HepG2 (cell line): ENCODE measurements around the gene MEIOC. TPM values are rescaled to one million over a fixed set of nuclear protein-coding genes. Genes with fewer than 3 reads are reported as not detected.

Experiments used
- AKAP8 ChIP-seq: sonication (generic); formaldehyde crosslinking; IDR thresholded peaks from 2 replicates; pipeline ENCODE4 v1.5.1; 2020; ENCODE audit warnings: mild to moderate bottlenecking, missing genetic modification reagents
- ELF1 ChIP-seq: sonication (generic); formaldehyde crosslinking; IDR thresholded peaks from 2 replicates; pipeline ENCODE4 v1.4.0; 2020; ENCODE audit warnings: missing genetic modification reagents
- HNF1A ChIP-seq, 2 experiments: sonication (generic) in 1 of 2; formaldehyde crosslinking in 1 of 2; IDR thresholded peaks; 2 replicates each; pipeline versions ENCODE4 v1.4.0 to v1.6.1; 2016 to 2020; ENCODE audit warnings: borderline replicate concordance in 1 of 2, low read depth in 1 of 2, mild to moderate bottlenecking in 1 of 2, missing genetic modification reagents in 1 of 2
- MEIS2 ChIP-seq: sonication (generic); formaldehyde crosslinking; IDR thresholded peaks from 2 replicates; pipeline ENCODE4 v1.9.0; 2021; ENCODE audit warnings: mild to moderate bottlenecking, missing genetic modification reagents
- MTA1 ChIP-seq: sonication (generic); formaldehyde crosslinking; IDR thresholded peaks from 2 replicates; pipeline ENCODE4 v1.4.0; 2020; ENCODE audit warnings: missing genetic modification reagents, mild to moderate bottlenecking, borderline replicate concordance
- MTA3 ChIP-seq: sonication (generic); formaldehyde crosslinking; IDR thresholded peaks from 2 replicates; pipeline ENCODE4 v1.4.0; 2020; ENCODE audit warnings: missing genetic modification reagents
- SALL2 ChIP-seq: sonication (generic); formaldehyde crosslinking; IDR thresholded peaks from 2 replicates; pipeline ENCODE4 v1.8.1; 2023; ENCODE audit warnings: mild to moderate bottlenecking, missing genetic modification reagents, inconsistent platforms
- SMC3 ChIP-seq: IDR thresholded peaks from 2 replicates; pipeline ENCODE4 v1.6.1; 2011; ENCODE audit warnings: low read length, improper control_type of control experiment
- SRF ChIP-seq: IDR thresholded peaks from 2 replicates; pipeline ENCODE4 v1.6.1; 2011; ENCODE audit warnings: mild to moderate bottlenecking, low read depth, low read length, moderate library complexity
- SRSF1 ChIP-seq: fragments of 200-400 bp; formaldehyde crosslinking; optimal IDR thresholded peaks from 2 replicates; pipeline ENCODE3; 2017; ENCODE audit warnings: mild to moderate bottlenecking, low read depth, low read length, moderate library complexity
- ZBTB44 ChIP-seq: sonication (generic); formaldehyde crosslinking; IDR thresholded peaks from 2 replicates; pipeline ENCODE4 v1.4.0; 2020; ENCODE audit warnings: missing genetic modification reagents
- ZMYM4 ChIP-seq: sonication (generic); formaldehyde crosslinking; IDR thresholded peaks from 2 replicates; pipeline ENCODE4 v1.8.1; 2023; ENCODE audit warnings: mild to moderate bottlenecking, missing genetic modification reagents
- ZNF34 ChIP-seq: sonication (generic); formaldehyde crosslinking; IDR thresholded peaks from 2 replicates; pipeline ENCODE4 v1.4.0; 2020; ENCODE audit warnings: mild to moderate bottlenecking, missing genetic modification reagents, borderline replicate concordance
- ZNF44 ChIP-seq: sonication (generic); formaldehyde crosslinking; IDR thresholded peaks from 2 replicates; pipeline ENCODE4 v1.5.1; 2020; ENCODE audit warnings: mild to moderate bottlenecking, missing genetic modification reagents
- ZNF503 ChIP-seq: sonication (generic); formaldehyde crosslinking; IDR thresholded peaks from 2 replicates; pipeline ENCODE4 v1.4.0; 2020; ENCODE audit warnings: missing genetic modification reagents
- ZNF790 ChIP-seq: sonication (generic); formaldehyde crosslinking; IDR thresholded peaks from 2 replicates; pipeline ENCODE4 v1.8.0; 2022; ENCODE audit warnings: missing genetic modification reagents, mild to moderate bottlenecking, borderline replicate concordance
- polyA plus RNA-seq, 8 experiments: library from polyadenylated mRNA; depleted of rRNA in 3 of 8; stranded (reverse) in 7 of 8; unstranded in 1 of 8; fragments of >200 nt; fragmentation: Illumina TruSeq in 4 of 8; extraction: Trizol in 4 of 8; gene quantifications; 2 replicates each; pipeline versions ENCODE4 v1.2.1 to v1.2.3, GENCODE V29; 2011 to 2016; ENCODE audit warnings: low read depth in 4 of 8, missing spikeins in 1 of 8, mixed read lengths in 1 of 8; ENCODE audit not compliant: insufficient read depth in 1 of 8
- total RNA-seq, 5 experiments: library from RNA; depleted of rRNA; stranded (reverse); fragments of >200 nt; fragmentation: Illumina TruSeq; extraction: Trizol; gene quantifications; 2 replicates each; pipeline ENCODE4 v1.2.3, GENCODE V29; 2016; ENCODE audit warnings: low read depth in 1 of 5
- TF ChIP-seq, protein P1 (sequence below): sonication (generic); formaldehyde crosslinking; IDR thresholded peaks from 2 replicates; pipeline ENCODE4 v1.4.0; 2020; ENCODE audit warnings: missing genetic modification reagents

The MEIOC gene
- total and polyA plus RNA-seq, 2 of the 13 experiments (the other 11 are each of a cell fraction or from before 2014, with no cell fraction given): 0.04 to 0.15 TPM

GRCh38 chr17:44708401-44709263 is 52.4 kb downstream of the MEIOC start, which contains the start of gene DBF4B (continued):
- TF ChIP-seq ZNF503 (CRISPR knock-in tag) (peak; percentile 13; the same call in 1 of the 2 replicates), ZNF44 (CRISPR knock-in tag) (no peak), MTA3 (no peak), MEIS2 (CRISPR knock-in tag) (peak; percentile 19; the same call in 1 of the 2 replicates), ZBTB44 (CRISPR knock-in tag) (peak; percentile 23; the same call in 1 of the 2 replicates), ZNF790 (CRISPR knock-in tag) (no peak), AKAP8 (CRISPR knock-in tag) (no peak), ZMYM4 (peak; percentile 91), SALL2 (CRISPR knock-in tag) (no peak; the same call in none of the 2 replicates), HNF1A (IDR thresholded peaks at IDR 0.05; ENCODE audit: low read depth) (no peak), HNF1A (CRISPR knock-in tag; IDR thresholded peaks at IDR 0.05; ENCODE audit: borderline replicate concordance) (no peak; the same call in 1 of the 2 replicates), MTA1 (CRISPR knock-in tag) (peak; percentile 40; the same call in 1 of the 2 replicates), ELF1 (CRISPR knock-in tag) (peak; percentile 81), SMC3 (no peak), SRSF1 (peak; percentile 46), ZNF34 (CRISPR knock-in tag) (no peak), SRF (no peak)
- TF ChIP-seq, protein P1, sequence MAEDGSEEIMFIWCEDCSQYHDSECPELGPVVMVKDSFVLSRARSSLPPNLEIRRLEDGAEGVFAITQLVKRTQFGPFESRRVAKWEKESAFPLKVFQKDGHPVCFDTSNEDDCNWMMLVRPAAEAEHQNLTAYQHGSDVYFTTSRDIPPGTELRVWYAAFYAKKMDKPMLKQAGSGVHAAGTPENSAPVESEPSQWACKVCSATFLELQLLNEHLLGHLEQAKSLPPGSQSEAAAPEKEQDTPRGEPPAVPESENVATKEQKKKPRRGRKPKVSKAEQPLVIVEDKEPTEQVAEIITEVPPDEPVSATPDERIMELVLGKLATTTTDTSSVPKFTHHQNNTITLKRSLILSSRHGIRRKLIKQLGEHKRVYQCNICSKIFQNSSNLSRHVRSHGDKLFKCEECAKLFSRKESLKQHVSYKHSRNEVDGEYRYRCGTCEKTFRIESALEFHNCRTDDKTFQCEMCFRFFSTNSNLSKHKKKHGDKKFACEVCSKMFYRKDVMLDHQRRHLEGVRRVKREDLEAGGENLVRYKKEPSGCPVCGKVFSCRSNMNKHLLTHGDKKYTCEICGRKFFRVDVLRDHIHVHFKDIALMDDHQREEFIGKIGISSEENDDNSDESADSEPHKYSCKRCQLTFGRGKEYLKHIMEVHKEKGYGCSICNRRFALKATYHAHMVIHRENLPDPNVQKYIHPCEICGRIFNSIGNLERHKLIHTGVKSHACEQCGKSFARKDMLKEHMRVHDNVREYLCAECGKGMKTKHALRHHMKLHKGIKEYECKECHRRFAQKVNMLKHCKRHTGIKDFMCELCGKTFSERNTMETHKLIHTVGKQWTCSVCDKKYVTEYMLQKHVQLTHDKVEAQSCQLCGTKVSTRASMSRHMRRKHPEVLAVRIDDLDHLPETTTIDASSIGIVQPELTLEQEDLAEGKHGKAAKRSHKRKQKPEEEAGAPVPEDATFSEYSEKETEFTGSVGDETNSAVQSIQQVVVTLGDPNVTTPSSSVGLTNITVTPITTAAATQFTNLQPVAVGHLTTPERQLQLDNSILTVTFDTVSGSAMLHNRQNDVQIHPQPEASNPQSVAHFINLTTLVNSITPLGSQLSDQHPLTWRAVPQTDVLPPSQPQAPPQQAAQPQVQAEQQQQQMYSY (CRISPR knock-in tag): no peak
